Stimulated activated naive CD8-positive, alpha-beta T cell treated with anti-CD3 and anti-CD28 coated beads, Interleukin-15, amount 100 ng/mL, for 72 hours (primary cell): ENCODE data around the gene SASS6.

ENCODE experiments used
- ATAC-seq: fragments of 150-1000 bp; cut with Tn5 transposase; 2 replicates; pipeline ENCODE4 v1.10.0; 2021; ENCODE audit warnings: mild to moderate bottlenecking, moderate library complexity
- DNase-seq, 2 donors: peaks; one replicate each; pipeline ENCODE4 v3.0.0; 2021 to 2022
- H3K27ac Mint-ChIP-seq, 2 donors: one replicate each; pipeline ENCODE4 v1.8.0; 2022; ENCODE audit warnings: mild to moderate bottlenecking in 2 of 2, mixed read lengths in 2 of 2, moderate library complexity in 2 of 2
- H3K27me3 Mint-ChIP-seq: one replicate; pipeline ENCODE4 v1.8.0; 2022; ENCODE audit warnings: mixed read lengths
- H3K4me1 Mint-ChIP-seq: one replicate; pipeline ENCODE4 v1.8.0; 2022; ENCODE audit warnings: mild to moderate bottlenecking, mixed read lengths
- H3K4me3 Mint-ChIP-seq, 2 donors: one replicate each; pipeline ENCODE4 v1.8.0; 2022; ENCODE audit warnings: mild to moderate bottlenecking in 2 of 2, mixed read lengths in 2 of 2, moderate library complexity in 1 of 2
- H3K9me3 Mint-ChIP-seq, 2 donors: one replicate each; pipeline ENCODE4 v1.8.0; 2022; ENCODE audit warnings: mixed read lengths in 2 of 2

SASS6 gene

GRCh38 chr1:100037927-100038659 lies 94.6 kb downstream of the SASS6 start:
- H3K4me3 Mint-ChIP-seq, result peak overlapping the region; percentile 91
- peak overlapping the region; percentile 98 to 99 for H3K27ac Mint-ChIP-seq
- H3K27me3 Mint-ChIP-seq, result no peaks in the 10 kb centered on the region
- peak; percentile 90 for DNase-seq
- H3K9me3 Mint-ChIP-seq, result no peaks in the 10 kb centered on the region
- peak; percentile 84 for ATAC-seq
- H3K4me1 Mint-ChIP-seq, result peaks cover 50% of the 10 kb centered on the region

GRCh38 chr1:100037656-100037926 lies 95.1 kb downstream of the SASS6 start:
- Mint-ChIP-seq H3K4me3 (peak overlapping the region; percentile 91), H3K9me3 (no peaks in the 10 kb centered on the region), H3K27ac (peak overlapping the region; percentile 98 to 99), H3K27me3 (no peaks in the 10 kb centered on the region), H3K4me1 (peaks cover 45% of the 10 kb centered on the region)
- DNase-seq (no peak), ATAC-seq (no peak)

GRCh38 chr1:100036718-100037655 lies 95.7 kb downstream of the SASS6 start:
- peak overlapping the region; percentile 91 for H3K4me3 Mint-ChIP-seq
- H3K9me3 Mint-ChIP-seq, result no peaks in the 10 kb centered on the region
- ATAC-seq (no peak), DNase-seq (no peak)
- peak overlapping the region; percentile 98 to 99 for H3K27ac Mint-ChIP-seq
- H3K4me1 Mint-ChIP-seq, result peaks cover 40% of the 10 kb centered on the region
- no peaks in the 10 kb centered on the region for H3K27me3 Mint-ChIP-seq

GRCh38 chr1:100035214-100035613 lies 97.5 kb downstream of the SASS6 start:
- ATAC-seq (no peak), DNase-seq (no peak)
- H3K4me3 Mint-ChIP-seq, result peak overlapping the region in 1 of 2 donors; percentile 69
- H3K4me1 Mint-ChIP-seq, result peaks cover 28% of the 10 kb centered on the region
- no peaks in the 10 kb centered on the region for H3K9me3 Mint-ChIP-seq
- H3K27ac Mint-ChIP-seq, result no peak overlapping the region
- H3K27me3 Mint-ChIP-seq, result no peaks in the 10 kb centered on the region

GRCh38 chr1:100034470-100034869 lies 98.3 kb downstream of the SASS6 start:
- H3K4me1 Mint-ChIP-seq, result peaks cover 28% of the 10 kb centered on the region
- DNase-seq (no peak), ATAC-seq (no peak)
- H3K9me3 Mint-ChIP-seq, result no peaks in the 10 kb centered on the region
- peak overlapping the region in 1 of 2 donors; percentile 7 for H3K27ac Mint-ChIP-seq
- no peaks in the 10 kb centered on the region for H3K27me3 Mint-ChIP-seq
- H3K4me3 Mint-ChIP-seq, result no peak overlapping the region
